A549 (cell line): ENCODE data around the gene ARHGEF37. TPM values are rescaled to one million over a fixed set of nuclear protein-coding genes. Genes with fewer than 3 reads are reported as not detected.

Experiments
- ATAC-seq, 2 experiments: fragments of 200-7000 bp in 1 of 2; fragments of >200 bp in 1 of 2; cut with Nextera tagmentation in 1 of 2; cut with Tn5 transposase in 1 of 2; 3 replicates each; pipeline versions ENCODE4 v1.8.0 to v1.9.1; 2018 to 2020; ENCODE audit warnings: mild to moderate bottlenecking in 1 of 2, moderate library complexity in 1 of 2
- CTCF ChIA-PET: fragments of 300-600 bp; sonication (Branson Sonifier 250); formaldehyde crosslinking; extraction: SDS; loops from one replicate; lab custom pipeline; 2021; ENCODE audit warnings: antibody characterized with exemption, inconsistent platforms; lab: Yijun Ruan, JAX
- POLR2A ChIA-PET: fragments of 350-600 bp; formaldehyde crosslinking; extraction: SDS; loops from one replicate; lab custom pipeline; 2021; ENCODE audit warnings: antibody characterized with exemption, inconsistent platforms; lab: Yijun Ruan, JAX
- DNase-seq, 2 experiments: peaks; one replicate each; pipeline versions ENCODE4 v3.0.0 to v3.0.0-alpha.2; 2011 to 2016; ENCODE audit warnings: low read depth in 1 of 2, low spot score in 1 of 2
- FAIRE-seq: peaks from 2 replicates; lab custom pipeline; 2011; peaks lifted over from hg19 to GRCh38; lab: Jason Lieb, UNC
- H3K27ac ChIP-seq, 2 experiments: fragments of >200 bp; sonication (Bioruptor Twin); formaldehyde crosslinking; 3 replicates each; pipeline ENCODE4 v1.5.1; 2016 to 2017
- H3K4me1 ChIP-seq: fragments of >200 bp; sonication (Bioruptor Twin); formaldehyde crosslinking; 3 replicates; pipeline ENCODE4 v1.6.1; 2016
- H3K4me2 ChIP-seq: fragments of >200 bp; sonication (Bioruptor Twin); formaldehyde crosslinking; 3 replicates; pipeline ENCODE4 v1.6.1; 2016
- H3K4me3 ChIP-seq: fragments of >200 bp; sonication (Bioruptor Twin); formaldehyde crosslinking; 3 replicates; pipeline ENCODE4 v1.5.1; 2016
- H3K9me3 ChIP-seq: fragments of >200 bp; sonication (Bioruptor Twin); formaldehyde crosslinking; 3 replicates; pipeline ENCODE4 v1.6.1; 2016
- BHLHE40 ChIP-seq: IDR thresholded peaks from 2 replicates; pipeline ENCODE4 v1.6.1; 2012; ENCODE audit warnings: low read depth, low read length, inconsistent platforms
- CBX2 ChIP-seq: fragments of 200-600 bp; sonication (generic); IDR thresholded peaks from 2 replicates; pipeline ENCODE4 v1.6.1; 2016; ENCODE audit warnings: low read depth, mild to moderate bottlenecking, borderline replicate concordance
- CHD2 ChIP-seq: fragments of 150-350 bp; IDR thresholded peaks from 2 replicates; pipeline ENCODE4 v1.6.1; 2014; ENCODE audit warnings: low read length; ENCODE audit not compliant: partially characterized antibody
- EP300 ChIP-seq, 2 experiments: fragments of >200 bp; sonication (Bioruptor Twin); formaldehyde crosslinking; IDR thresholded peaks; 2 replicates in 1 of 2; 3 replicates in 1 of 2; pipeline ENCODE4 v1.6.1; 2016 to 2017
- ESRRA ChIP-seq: fragments of 150-350 bp; IDR thresholded peaks from 2 replicates; pipeline ENCODE4 v1.6.1; 2014; ENCODE audit warnings: mild to moderate bottlenecking, low read length, borderline replicate concordance
- GATA3 ChIP-seq: IDR thresholded peaks from 2 replicates; pipeline ENCODE4 v1.6.1; 2012; ENCODE audit warnings: borderline replicate concordance
- HMGXB4 ChIP-seq: fragments of 250-450 bp; sonication (Bioruptor Pico); IDR thresholded peaks from 2 replicates; pipeline ENCODE4 v1.5.0; 2021; ENCODE audit warnings: mild to moderate bottlenecking, moderate library complexity, borderline replicate concordance
- HOXB5 ChIP-seq: fragments of 250-450 bp; sonication (Bioruptor Pico); IDR thresholded peaks from 2 replicates; pipeline ENCODE4 v1.5.0; 2020; ENCODE audit warnings: mild to moderate bottlenecking, moderate library complexity
- JUNB ChIP-seq: fragments of >200 bp; sonication (Bioruptor Twin); formaldehyde crosslinking; IDR thresholded peaks from 2 replicates; pipeline ENCODE4 v1.6.1; 2016
- KDM1A ChIP-seq: fragments of 200-600 bp; sonication (generic); IDR thresholded peaks from 2 replicates; pipeline ENCODE4 v1.6.1; 2016; ENCODE audit warnings: low read depth, mild to moderate bottlenecking
- MAX ChIP-seq: IDR thresholded peaks from 2 replicates; pipeline ENCODE4 v1.6.1; 2012
- NFE2L2 ChIP-seq: fragments of 150-350 bp; conservative IDR thresholded peaks from 2 replicates; pipeline ENCODE4 v1.6.1; 2014; ENCODE audit warnings: low read length
- POLR2AphosphoS2 ChIP-seq: conservative IDR thresholded peaks from 2 replicates; pipeline ENCODE4 v1.6.1; 2012; ENCODE audit warnings: low read length, improper control_type of control experiment, inconsistent platforms
- RAD21 ChIP-seq, 2 experiments: fragments of >200 bp in 1 of 2; sonication (Bioruptor Twin) in 1 of 2; formaldehyde crosslinking in 1 of 2; IDR thresholded peaks in 1 of 2; conservative IDR thresholded peaks in 1 of 2; 2 replicates in 1 of 2; 3 replicates in 1 of 2; pipeline ENCODE4 v1.6.1; 2012 to 2018; ENCODE audit warnings: inconsistent platforms in 1 of 2
- RNF2 ChIP-seq: fragments of 200-600 bp; sonication (generic); IDR thresholded peaks from 2 replicates; pipeline ENCODE4 v1.6.1; 2016; ENCODE audit warnings: low read depth, mild to moderate bottlenecking, antibody characterized with exemption, moderate library complexity, borderline replicate concordance
- ZC3H11A ChIP-seq: fragments of 450-650 bp; IDR thresholded peaks from 2 replicates; pipeline ENCODE4 v1.6.1; 2014; ENCODE audit warnings: antibody characterized with exemption, mild to moderate bottlenecking
- ZSCAN20 ChIP-seq: fragments of 250-450 bp; sonication (Bioruptor Pico); IDR thresholded peaks from 2 replicates; pipeline ENCODE4 v1.8.0; 2022; ENCODE audit warnings: mild to moderate bottlenecking, moderate library complexity
- WGBS: methylation state at CpG from one replicate; pipeline ENCODE4 v1.1.6; 2017; ENCODE audit errors: missing lambda C conversion rate; 5-methylcytosine and 5-hydroxymethylcytosine counted together
- polyA plus RNA-seq, 4 experiments: library from polyadenylated mRNA; depleted of rRNA in 3 of 4; stranded (reverse); fragments of >200 nt; fragmentation: RNase III in 1 of 4; extraction: RNeasy Plus Mini Kit Qiagen cat#74134 plus additional on column Dnase treatment in 1 of 4; gene quantifications; 2 replicates in 3 of 4; 3 replicates in 1 of 4; pipeline ENCODE4 v1.2.3, GENCODE V29; 2011 to 2017

Gene ARHGEF37
- polyA plus RNA-seq, 2 of the 4 experiments (the other 2 are of a cell fraction), result 1.2 to 1.5 TPM

GRCh38 chr5:149658299-149658698, 77.0 kb downstream of the ARHGEF37 start:
- FAIRE-seq, result no peak
- no peak for ATAC-seq
- H3K4me3 ChIP-seq, result no peak overlapping the region
- POLR2A ChIA-PET, result no interaction called here
- no peak for TF ChIP-seq EP300 (IDR thresholded peaks at IDR 0.05)
- TF ChIP-seq BHLHE40, result no peak
- no peak for TF ChIP-seq ESRRA
- TF ChIP-seq CBX2, result no peak
- TF ChIP-seq ZSCAN20 (CRISPR knock-in tag), result no peak
- TF ChIP-seq HOXB5 (CRISPR knock-in tag), result no peak
- no peaks in the 10 kb centered on the region for H3K4me1 ChIP-seq
- CTCF ChIA-PET, result interaction anchor here (0.8 to 3.6 kb wide), 3 partner anchors 9 to 133 kb away, joined by 4 to 26 read pairs (median 5); no protein-coding TSS in a partner anchor
- H3K27ac ChIP-seq, result no peak overlapping the region
- WGBS, result 88% methylated on average over 1 of the region's 1 CpG
- no peak overlapping the region for H3K4me2 ChIP-seq
- no peaks in the 10 kb centered on the region for H3K9me3 ChIP-seq
- no peak for DNase-seq

- 55% methylated on average over 1 of the region's 1 CpG for WGBS
- POLR2A ChIA-PET, result no interaction called here
- H3K4me1 ChIP-seq, result peaks cover 15% of the 10 kb centered on the region
- no peak for TF ChIP-seq NFE2L2
- no peak for TF ChIP-seq GATA3
- no peak for TF ChIP-seq ZC3H11A
- no peak for TF ChIP-seq RAD21 (conservative IDR thresholded peaks at IDR 0.05 in 1 of 2, IDR thresholded peaks at IDR 0.05 in 1 of 2)
- no peak for TF ChIP-seq HMGXB4 (CRISPR knock-in tag)
- no peak for TF ChIP-seq RNF2
- TF ChIP-seq MAX, result no peak
- no peak for TF ChIP-seq HOXB5 (CRISPR knock-in tag)
- TF ChIP-seq CBX2, result no peak
- no peak for TF ChIP-seq CHD2
- no peak for TF ChIP-seq KDM1A
- no peak for TF ChIP-seq JUNB
- no peak for DNase-seq
- ATAC-seq, result no peak
- no peak overlapping the region for H3K27ac ChIP-seq
- CTCF ChIA-PET, result interaction anchor here (0.7 to 6.8 kb wide), 9 partner anchors 11 to 326 kb away, joined by 3 to 106 read pairs (median 6); no protein-coding TSS in a partner anchor
- no peak overlapping the region for H3K4me2 ChIP-seq
- H3K9me3 ChIP-seq, result no peaks in the 10 kb centered on the region
- no peak for FAIRE-seq
- no peak overlapping the region for H3K4me3 ChIP-seq
Observed at GRCh38 chr5:149664083-149664482, 82.8 kb downstream of the ARHGEF37 start.

GRCh38 chr5:149664666-149665415, 83.5 kb downstream of the ARHGEF37 start:
- FAIRE-seq, result no peak
- ATAC-seq, result no peak
- Histone ChIP-seq H3K9me3 (no peaks in the 10 kb centered on the region), H3K4me1 (peaks cover 15% of the 10 kb centered on the region), H3K27ac (no peak overlapping the region), H3K4me3 (no peak overlapping the region), H3K4me2 (no peak overlapping the region)
- TF ChIP-seq POLR2AphosphoS2, result no peak
- DNase-seq, result no peak
- POLR2A ChIA-PET, result no interaction called here
- CTCF ChIA-PET, result interaction anchor here (0.6 to 6.8 kb wide), 13 partner anchors 13 to 326 kb away, joined by 3 to 106 read pairs (median 6); no protein-coding TSS in a partner anchor
- 85% methylated on average over 11 of the region's 11 CpGs for WGBS
